ENCODE data around the gene AAMP.

DNA sequence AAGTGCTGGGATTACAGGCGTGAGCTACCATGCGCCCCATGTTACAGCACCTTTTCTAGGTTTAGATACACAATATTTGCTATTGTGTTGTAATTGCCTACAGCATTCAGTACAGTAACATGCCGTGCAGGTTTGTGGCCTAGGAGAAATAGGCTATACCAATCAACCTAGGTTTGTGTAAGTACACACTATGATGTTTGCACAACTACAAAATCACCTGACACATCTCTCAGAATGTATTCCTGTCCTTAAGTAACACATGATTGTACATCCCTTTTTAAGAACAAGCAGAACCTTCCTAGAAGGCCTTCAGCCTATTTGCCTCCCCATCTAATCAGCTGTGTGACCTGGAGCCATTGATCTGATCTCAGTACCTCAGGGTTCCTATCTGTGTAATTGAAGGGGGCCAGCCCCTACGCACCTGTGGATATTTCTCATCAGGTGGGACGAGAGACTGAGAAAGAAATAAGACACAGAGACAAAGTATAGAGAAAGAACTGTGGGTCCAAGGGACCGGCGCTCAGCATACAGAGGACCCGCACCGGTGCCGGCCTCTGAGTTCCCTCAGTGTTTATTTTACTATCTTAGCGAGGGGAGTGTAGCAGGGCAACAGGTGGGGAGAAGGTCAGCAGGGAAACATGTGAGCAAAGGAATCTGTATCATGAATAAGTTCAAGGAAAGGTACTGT, 41.1 kb upstream of the AAMP start:
- TF ChIP-seq, protein P1, sequence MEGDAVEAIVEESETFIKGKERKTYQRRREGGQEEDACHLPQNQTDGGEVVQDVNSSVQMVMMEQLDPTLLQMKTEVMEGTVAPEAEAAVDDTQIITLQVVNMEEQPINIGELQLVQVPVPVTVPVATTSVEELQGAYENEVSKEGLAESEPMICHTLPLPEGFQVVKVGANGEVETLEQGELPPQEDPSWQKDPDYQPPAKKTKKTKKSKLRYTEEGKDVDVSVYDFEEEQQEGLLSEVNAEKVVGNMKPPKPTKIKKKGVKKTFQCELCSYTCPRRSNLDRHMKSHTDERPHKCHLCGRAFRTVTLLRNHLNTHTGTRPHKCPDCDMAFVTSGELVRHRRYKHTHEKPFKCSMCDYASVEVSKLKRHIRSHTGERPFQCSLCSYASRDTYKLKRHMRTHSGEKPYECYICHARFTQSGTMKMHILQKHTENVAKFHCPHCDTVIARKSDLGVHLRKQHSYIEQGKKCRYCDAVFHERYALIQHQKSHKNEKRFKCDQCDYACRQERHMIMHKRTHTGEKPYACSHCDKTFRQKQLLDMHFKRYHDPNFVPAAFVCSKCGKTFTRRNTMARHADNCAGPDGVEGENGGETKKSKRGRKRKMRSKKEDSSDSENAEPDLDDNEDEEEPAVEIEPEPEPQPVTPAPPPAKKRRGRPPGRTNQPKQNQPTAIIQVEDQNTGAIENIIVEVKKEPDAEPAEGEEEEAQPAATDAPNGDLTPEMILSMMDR (IDR thresholded peaks at IDR 0.05), result no peak
- TF ChIP-seq POLR2A (IDR thresholded peaks at IDR 0.05), result no peak
